Occipital lobe (tissue), 2 donors: ENCODE data around the gene USP43. TPM values are rescaled to one million over a fixed set of nuclear protein-coding genes. Genes with fewer than 3 reads are reported as not detected.
A peak's percentile ranks its signal among the peaks of the same experiment; 100 is the strongest.

Experiments used
- DNase-seq: peaks from one replicate; lab custom pipeline; 2025; lab: John Stamatoyannopoulos, UW
- total RNA-seq: library from RNA; depleted of rRNA; stranded (reverse); fragments of >200 nt; gene quantifications from one replicate; pipeline ENCODE4 v1.2.3, GENCODE V29; 2014

Gene USP43
- total RNA-seq, 1 donor from 2014 or later, result 3.6 TPM

- no peak for DNase-seq
Measured at GRCh38 chr17:9707948-9708347, 62.6 kb downstream of the USP43 start.

GRCh38 chr17:9714801-9715200 is 69.5 kb downstream of the USP43 start:
- DNase-seq, result no peak

GRCh38 chr17:9715503-9716016 is 70.2 kb downstream of the USP43 start:
- no peak for DNase-seq

- peak; percentile 28 for DNase-seq
Measured at GRCh38 chr17:9725575-9725974, 80.3 kb downstream of the USP43 start.

- DNase-seq, result no peak
Measured at GRCh38 chr17:9726291-9726690, 81.0 kb downstream of the USP43 start.

- no peak for DNase-seq
Measured at GRCh38 chr17:9728005-9728404, 82.7 kb downstream of the USP43 start.

GRCh38 chr17:9728564-9728963 is 83.2 kb downstream of the USP43 start:
- DNase-seq, result no peak

- no peak for DNase-seq
Measured at GRCh38 chr17:9729034-9729650, 83.8 kb downstream of the USP43 start.

GRCh38 chr17:9729735-9730420 is 84.6 kb downstream of the USP43 start:
- DNase-seq, result no peak

- no peak for DNase-seq
Measured at GRCh38 chr17:9750524-9750923, 105.2 kb downstream of the USP43 start.

GRCh38 chr17:9755083-9755482 is 109.8 kb downstream of the USP43 start:
- DNase-seq, result no peak

- no peak for DNase-seq
Measured at GRCh38 chr17:9760266-9760665, 114.9 kb downstream of the USP43 start.

GRCh38 chr17:9763643-9764042 is 118.3 kb downstream of the USP43 start:
- DNase-seq, result no peak

GRCh38 chr17:9765322-9765721 is 120.0 kb downstream of the USP43 start:
- DNase-seq, result no peak

- no peak for DNase-seq
Measured at GRCh38 chr17:9766970-9767369, 121.7 kb downstream of the USP43 start.

- no peak for DNase-seq
Measured at GRCh38 chr17:9767432-9767991, 122.2 kb downstream of the USP43 start.

GRCh38 chr17:9768381-9768934 is 123.1 kb downstream of the USP43 start:
- no peak for DNase-seq

- DNase-seq, result no peak
Measured at GRCh38 chr17:9769036-9769695, 123.8 kb downstream of the USP43 start.

GRCh38 chr17:9771465-9771864 is 126.1 kb downstream of the USP43 start:
- no peak for DNase-seq

- no peak for DNase-seq
Measured at GRCh38 chr17:9772658-9773057, 127.3 kb downstream of the USP43 start.

GRCh38 chr17:9776911-9777310 is 131.6 kb downstream of the USP43 start:
- DNase-seq, result no peak
